Measurements from ENCODE around the gene ATP5PD. TPM values are rescaled to one million over a fixed set of nuclear protein-coding genes. Genes with fewer than 3 reads are reported as not detected.

ATP5PD gene
- total and polyA plus RNA-seq, 2 of the 13 experiments (the other 11 are each of a cell fraction or from before 2014, with no cell fraction given), result 158 to 428 TPM

DNA sequence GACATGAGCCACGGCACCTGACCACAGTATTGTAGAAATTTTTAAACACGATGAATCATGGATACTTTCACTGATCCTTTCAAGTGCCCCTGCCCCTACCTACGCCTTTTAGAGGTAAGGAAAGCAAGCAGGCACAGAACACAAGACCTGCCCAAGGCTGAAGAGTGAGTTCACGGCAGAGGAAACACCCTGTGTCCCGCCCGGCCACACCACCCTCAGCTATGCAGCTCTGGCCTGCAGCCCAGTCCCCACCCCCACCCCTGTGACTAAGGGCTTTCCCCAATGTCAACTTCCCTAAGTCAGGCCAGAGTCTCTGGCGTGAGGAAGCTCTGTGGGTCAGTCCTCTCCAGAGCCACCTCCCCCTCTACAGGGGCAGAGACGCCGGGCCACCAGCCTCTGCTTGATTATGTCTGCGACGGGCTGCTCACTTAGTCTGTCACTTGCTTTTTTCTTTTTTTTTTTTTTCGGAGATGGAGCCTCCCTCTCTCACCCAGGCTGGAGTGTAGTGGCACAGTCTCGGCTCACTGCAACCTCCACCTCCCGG lies 49.4 kb upstream of the ATP5PD start (continued):
- TF ChIP-seq ZSCAN30 (CRISPR knock-in tag; IDR thresholded peaks at IDR 0.05) (no peak), SP5 (CRISPR knock-in tag; IDR thresholded peaks at IDR 0.05; ENCODE audit: borderline replicate concordance, low read depth) (peak; percentile 76), ZNF432 (CRISPR knock-in tag; IDR thresholded peaks at IDR 0.05; ENCODE audit: borderline replicate concordance) (no peak), NONO (IDR thresholded peaks at IDR 0.05) (no peak), NONO (CRISPR knock-in tag; conservative IDR thresholded peaks at IDR 0.05) (no peak), ZMYM2 (CRISPR knock-in tag; IDR thresholded peaks at IDR 0.05) (no peak), FLYWCH1 (CRISPR knock-in tag; IDR thresholded peaks at IDR 0.05) (no peak), ZKSCAN8 (CRISPR knock-in tag; IDR thresholded peaks at IDR 0.05; ENCODE audit: borderline replicate concordance) (0 out of 2 replicates have a peak, but pooled peaks have one; percentile 51), PHF21A (CRISPR knock-in tag; IDR thresholded peaks at IDR 0.05) (0 out of 2 replicates have a peak, but pooled peaks have one; percentile 22), CREM (IDR thresholded peaks at IDR 0.05) (peak; percentile 34; the same call in 1 of the 2 replicates), CREM (CRISPR knock-in tag; IDR thresholded peaks at IDR 0.05) (no peak), ZIK1 (CRISPR knock-in tag; IDR thresholded peaks at IDR 0.05; ENCODE audit: borderline replicate concordance, low read depth) (no peak), ZKSCAN5 (CRISPR knock-in tag; IDR thresholded peaks at IDR 0.05) (no peak), PHF8 (CRISPR knock-in tag; IDR thresholded peaks at IDR 0.05) (no peak), SRSF1 (optimal IDR thresholded peaks at IDR 0.05; ENCODE audit: low read depth, low read length) (no peak), GATAD2A (CRISPR knock-in tag; IDR thresholded peaks at IDR 0.05) (peak; percentile 72), ZFAT (CRISPR knock-in tag; conservative IDR thresholded peaks at IDR 0.05) (no peak), HOXA5 (CRISPR knock-in tag; IDR thresholded peaks at IDR 0.05) (no peak), RBM22 (optimal IDR thresholded peaks at IDR 0.05; ENCODE audit: low read length) (no peak), TCF7L2 (IDR thresholded peaks at IDR 0.05; ENCODE audit: low read depth, low read length) (no peak), ATF1 (CRISPR knock-in tag; IDR thresholded peaks at IDR 0.05) (no peak), BCL6 (CRISPR knock-in tag; IDR thresholded peaks at IDR 0.05) (peak; percentile 57), RBFOX2 (IDR thresholded peaks at IDR 0.05; ENCODE audit: low read depth, low read length) (no peak), KDM3A (CRISPR knock-in tag; IDR thresholded peaks at IDR 0.05; ENCODE audit: low read depth) (no peak), ELF4 (CRISPR knock-in tag; IDR thresholded peaks at IDR 0.05; ENCODE audit: borderline replicate concordance) (no peak), NFRKB (IDR thresholded peaks at IDR 0.05) (no peak), MAZ (IDR thresholded peaks at IDR 0.05; ENCODE audit: borderline replicate concordance, low read depth, low read length) (no peak), MAZ (CRISPR knock-in tag; IDR thresholded peaks at IDR 0.05; ENCODE audit: low read depth) (no peak), ZNF556 (CRISPR knock-in tag; IDR thresholded peaks at IDR 0.05; ENCODE audit: borderline replicate concordance) (no peak), U2AF2 (IDR thresholded peaks at IDR 0.05; ENCODE audit: low read depth, low read length) (no peak)
- TF ChIP-seq, protein P1, sequence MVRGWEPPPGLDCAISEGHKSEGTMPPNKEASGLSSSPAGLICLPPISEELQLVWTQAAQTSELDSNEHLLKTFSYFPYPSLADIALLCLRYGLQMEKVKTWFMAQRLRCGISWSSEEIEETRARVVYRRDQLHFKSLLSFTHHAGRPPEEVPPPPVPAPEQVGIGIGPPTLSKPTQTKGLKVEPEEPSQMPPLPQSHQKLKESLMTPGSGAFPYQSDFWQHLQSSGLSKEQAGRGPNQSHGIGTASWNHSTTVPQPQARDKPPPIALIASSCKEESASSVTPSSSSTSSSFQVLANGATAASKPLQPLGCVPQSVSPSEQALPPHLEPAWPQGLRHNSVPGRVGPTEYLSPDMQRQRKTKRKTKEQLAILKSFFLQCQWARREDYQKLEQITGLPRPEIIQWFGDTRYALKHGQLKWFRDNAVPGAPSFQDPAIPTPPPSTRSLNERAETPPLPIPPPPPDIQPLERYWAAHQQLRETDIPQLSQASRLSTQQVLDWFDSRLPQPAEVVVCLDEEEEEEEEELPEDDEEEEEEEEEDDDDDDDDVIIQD (CRISPR knock-in tag; IDR thresholded peaks at IDR 0.05; ENCODE audit: low read depth), result peak; percentile 21; the same call in 1 of the 2 replicates
- TF ChIP-seq, protein P2, sequence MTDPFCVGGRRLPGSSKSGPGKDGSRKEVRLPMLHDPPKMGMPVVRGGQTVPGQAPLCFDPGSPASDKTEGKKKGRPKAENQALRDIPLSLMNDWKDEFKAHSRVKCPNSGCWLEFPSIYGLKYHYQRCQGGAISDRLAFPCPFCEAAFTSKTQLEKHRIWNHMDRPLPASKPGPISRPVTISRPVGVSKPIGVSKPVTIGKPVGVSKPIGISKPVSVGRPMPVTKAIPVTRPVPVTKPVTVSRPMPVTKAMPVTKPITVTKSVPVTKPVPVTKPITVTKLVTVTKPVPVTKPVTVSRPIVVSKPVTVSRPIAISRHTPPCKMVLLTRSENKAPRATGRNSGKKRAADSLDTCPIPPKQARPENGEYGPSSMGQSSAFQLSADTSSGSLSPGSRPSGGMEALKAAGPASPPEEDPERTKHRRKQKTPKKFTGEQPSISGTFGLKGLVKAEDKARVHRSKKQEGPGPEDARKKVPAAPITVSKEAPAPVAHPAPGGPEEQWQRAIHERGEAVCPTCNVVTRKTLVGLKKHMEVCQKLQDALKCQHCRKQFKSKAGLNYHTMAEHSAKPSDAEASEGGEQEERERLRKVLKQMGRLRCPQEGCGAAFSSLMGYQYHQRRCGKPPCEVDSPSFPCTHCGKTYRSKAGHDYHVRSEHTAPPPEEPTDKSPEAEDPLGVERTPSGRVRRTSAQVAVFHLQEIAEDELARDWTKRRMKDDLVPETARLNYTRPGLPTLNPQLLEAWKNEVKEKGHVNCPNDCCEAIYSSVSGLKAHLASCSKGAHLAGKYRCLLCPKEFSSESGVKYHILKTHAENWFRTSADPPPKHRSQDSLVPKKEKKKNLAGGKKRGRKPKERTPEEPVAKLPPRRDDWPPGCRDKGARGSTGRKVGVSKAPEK (CRISPR knock-in tag; IDR thresholded peaks at IDR 0.05; ENCODE audit: borderline replicate concordance), result no peak
